ENCODE measurements around the gene SUPT7L.
"Not testable (repeated sequence)": the region's sequence is repeated elsewhere in the genome, so short reads cannot be mapped to it uniquely, and the experiment has no call there.

Gene SUPT7L

GRCh38 chr2:27687232-27687631 is 23.8 kb upstream of the SUPT7L start:
- TF ChIP-seq ARNTL (CRISPR knock-in tag; IDR thresholded peaks at IDR 0.05; ENCODE audit: borderline replicate concordance, low read depth) (no peak), ZNF70 (CRISPR knock-in tag; IDR thresholded peaks at IDR 0.05) (no peak), CSRNP3 (CRISPR knock-in tag; IDR thresholded peaks at IDR 0.05) (no peak), ESRRG (CRISPR knock-in tag; IDR thresholded peaks at IDR 0.05) (no peak), ZNF565 (CRISPR knock-in tag; conservative IDR thresholded peaks at IDR 0.05; ENCODE audit: low read depth) (no peak), TOX (CRISPR knock-in tag; IDR thresholded peaks at IDR 0.05; ENCODE audit: borderline replicate concordance) (no peak), OSR1 (CRISPR knock-in tag; IDR thresholded peaks at IDR 0.05) (no peak), CSDC2 (CRISPR knock-in tag; IDR thresholded peaks at IDR 0.05) (no peak), SNAI2 (CRISPR knock-in tag; IDR thresholded peaks at IDR 0.05) (no peak), BACH2 (CRISPR knock-in tag; IDR thresholded peaks at IDR 0.05; ENCODE audit: borderline replicate concordance) (no peak), POU6F1 (CRISPR knock-in tag; IDR thresholded peaks at IDR 0.05; ENCODE audit: borderline replicate concordance, low read depth) (no peak), ZNF8 (CRISPR knock-in tag; IDR thresholded peaks at IDR 0.05) (no peak), ZFP30 (CRISPR knock-in tag; IDR thresholded peaks at IDR 0.05) (no peak), PATZ1 (CRISPR knock-in tag; IDR thresholded peaks at IDR 0.05; ENCODE audit: borderline replicate concordance) (no peak), TSHZ2 (CRISPR knock-in tag; IDR thresholded peaks at IDR 0.05) (no peak)

GRCh38 chr2:27685577-27685976 is 22.2 kb upstream of the SUPT7L start:
- no peak for ATAC-seq
- TF ChIP-seq CREB5 (CRISPR knock-in tag; IDR thresholded peaks at IDR 0.05; ENCODE audit: low read depth): no peak
- no peak for TF ChIP-seq ESRRG (CRISPR knock-in tag; IDR thresholded peaks at IDR 0.05)
- TF ChIP-seq TCF4 (CRISPR knock-in tag; IDR thresholded peaks at IDR 0.05; ENCODE audit: borderline replicate concordance): no peak
- no peak for TF ChIP-seq ZNF565 (CRISPR knock-in tag; conservative IDR thresholded peaks at IDR 0.05; ENCODE audit: low read depth)
- TF ChIP-seq POU6F1 (CRISPR knock-in tag; IDR thresholded peaks at IDR 0.05; ENCODE audit: borderline replicate concordance, low read depth): no peak
- no peak for TF ChIP-seq OSR1 (CRISPR knock-in tag; IDR thresholded peaks at IDR 0.05)
- TF ChIP-seq ZFP30 (CRISPR knock-in tag; IDR thresholded peaks at IDR 0.05): no peak
- no peak for TF ChIP-seq ZFP3 (CRISPR knock-in tag; IDR thresholded peaks at IDR 0.05)
- no peak for TF ChIP-seq CSDC2 (CRISPR knock-in tag; IDR thresholded peaks at IDR 0.05)

More at GRCh38 chr2:27687232-27687631, 23.8 kb upstream of the SUPT7L start:
- no peak for ATAC-seq

GRCh38 chr2:27685006-27685405 is 21.6 kb upstream of the SUPT7L start:
- not testable (repeated sequence) for ATAC-seq

All from SK-N-SH treated with all-trans-retinoic acid at 6 μM for 48 hours (cell line).